ENCODE results near the gene TAGLN2. TPM values are rescaled to one million over a fixed set of nuclear protein-coding genes. Genes with fewer than 3 reads are reported as not detected.

Gene TAGLN2
- total and polyA plus RNA-seq, 9 of the 15 experiments (the other 6 are each of a cell fraction or from before 2014, with no cell fraction given) = 192 to 683 (median 455) TPM

DNA sequence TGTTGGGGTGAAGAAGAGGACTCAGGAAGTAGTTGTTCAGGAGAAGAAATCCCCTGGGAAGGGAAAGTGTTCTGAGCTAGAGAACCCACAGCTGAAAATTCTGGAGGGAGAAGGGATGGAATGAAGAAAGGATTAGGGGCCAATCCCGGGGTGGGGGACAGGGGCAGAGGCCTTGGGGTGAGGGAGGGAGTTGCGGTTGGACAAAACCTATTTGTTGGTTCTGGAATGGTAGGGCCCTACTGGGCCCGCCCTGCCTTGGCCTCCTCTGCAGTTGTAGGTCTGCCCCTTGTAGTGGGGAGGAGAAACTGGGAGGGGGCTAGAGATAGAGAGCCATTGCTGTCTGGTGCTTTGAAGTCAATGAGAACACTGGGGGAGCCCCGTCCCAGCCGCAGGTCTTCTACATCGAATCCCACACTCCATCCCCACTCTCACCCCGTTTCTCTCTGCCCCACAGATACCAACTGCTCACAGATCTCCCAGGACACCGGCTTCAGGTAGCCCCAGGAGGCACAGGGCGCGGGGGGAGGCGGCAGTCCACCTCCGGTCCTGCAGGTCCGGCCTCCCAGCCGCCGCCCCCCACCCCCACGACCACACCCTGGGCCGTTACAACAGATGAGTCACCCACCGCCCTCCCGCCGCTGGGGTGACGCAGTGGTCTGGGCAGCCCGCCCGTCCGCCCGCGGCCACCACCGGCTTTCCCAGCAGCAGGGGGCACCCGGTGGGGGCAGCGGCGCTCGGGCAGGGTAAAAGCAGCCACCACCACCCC, 1.1 kb downstream of the TAGLN2 start (continued):
- TF ChIP-seq, protein P1, sequence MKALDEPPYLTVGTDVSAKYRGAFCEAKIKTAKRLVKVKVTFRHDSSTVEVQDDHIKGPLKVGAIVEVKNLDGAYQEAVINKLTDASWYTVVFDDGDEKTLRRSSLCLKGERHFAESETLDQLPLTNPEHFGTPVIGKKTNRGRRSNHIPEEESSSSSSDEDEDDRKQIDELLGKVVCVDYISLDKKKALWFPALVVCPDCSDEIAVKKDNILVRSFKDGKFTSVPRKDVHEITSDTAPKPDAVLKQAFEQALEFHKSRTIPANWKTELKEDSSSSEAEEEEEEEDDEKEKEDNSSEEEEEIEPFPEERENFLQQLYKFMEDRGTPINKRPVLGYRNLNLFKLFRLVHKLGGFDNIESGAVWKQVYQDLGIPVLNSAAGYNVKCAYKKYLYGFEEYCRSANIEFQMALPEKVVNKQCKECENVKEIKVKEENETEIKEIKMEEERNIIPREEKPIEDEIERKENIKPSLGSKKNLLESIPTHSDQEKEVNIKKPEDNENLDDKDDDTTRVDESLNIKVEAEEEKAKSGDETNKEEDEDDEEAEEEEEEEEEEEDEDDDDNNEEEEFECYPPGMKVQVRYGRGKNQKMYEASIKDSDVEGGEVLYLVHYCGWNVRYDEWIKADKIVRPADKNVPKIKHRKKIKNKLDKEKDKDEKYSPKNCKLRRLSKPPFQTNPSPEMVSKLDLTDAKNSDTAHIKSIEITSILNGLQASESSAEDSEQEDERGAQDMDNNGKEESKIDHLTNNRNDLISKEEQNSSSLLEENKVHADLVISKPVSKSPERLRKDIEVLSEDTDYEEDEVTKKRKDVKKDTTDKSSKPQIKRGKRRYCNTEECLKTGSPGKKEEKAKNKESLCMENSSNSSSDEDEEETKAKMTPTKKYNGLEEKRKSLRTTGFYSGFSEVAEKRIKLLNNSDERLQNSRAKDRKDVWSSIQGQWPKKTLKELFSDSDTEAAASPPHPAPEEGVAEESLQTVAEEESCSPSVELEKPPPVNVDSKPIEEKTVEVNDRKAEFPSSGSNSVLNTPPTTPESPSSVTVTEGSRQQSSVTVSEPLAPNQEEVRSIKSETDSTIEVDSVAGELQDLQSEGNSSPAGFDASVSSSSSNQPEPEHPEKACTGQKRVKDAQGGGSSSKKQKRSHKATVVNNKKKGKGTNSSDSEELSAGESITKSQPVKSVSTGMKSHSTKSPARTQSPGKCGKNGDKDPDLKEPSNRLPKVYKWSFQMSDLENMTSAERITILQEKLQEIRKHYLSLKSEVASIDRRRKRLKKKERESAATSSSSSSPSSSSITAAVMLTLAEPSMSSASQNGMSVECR (CRISPR knock-in tag; IDR thresholded peaks at IDR 0.05) = no peak
- TF ChIP-seq RFX1 (IDR thresholded peaks at IDR 0.05) (no peak), RBFOX2 (IDR thresholded peaks at IDR 0.05; ENCODE audit: low read depth, low read length) (no peak), TBL1XR1 (IDR thresholded peaks at IDR 0.05; ENCODE audit: low read length in 2 of 2) (peak; percentile 64 to 69; a peak in 2 of 4 replicates), GATAD2B (IDR thresholded peaks at IDR 0.05; ENCODE audit: borderline replicate concordance) (peak; percentile 57; the same call in 1 of the 2 replicates), PRMT5 (CRISPR knock-in tag; IDR thresholded peaks at IDR 0.05) (peak; percentile 17; the same call in 1 of the 2 replicates), CCNT2 (IDR thresholded peaks at IDR 0.05; ENCODE audit: borderline replicate concordance, extremely low read depth, insufficient read length, low read depth, low read length) (peak; percentile 98), ZNF23 (CRISPR knock-in tag; IDR thresholded peaks at IDR 0.05) (no peak), NR2C2 (CRISPR knock-in tag; IDR thresholded peaks at IDR 0.05) (no peak), NR2C2 (tag; IDR thresholded peaks at IDR 0.05) (peak; percentile 61), ZNF224 (CRISPR knock-in tag; IDR thresholded peaks at IDR 0.05) (no peak), HOXB6 (CRISPR knock-in tag; IDR thresholded peaks at IDR 0.05; ENCODE audit: borderline replicate concordance) (no peak), ERF (CRISPR knock-in tag; IDR thresholded peaks at IDR 0.05) (no peak), YBX1 (IDR thresholded peaks at IDR 0.05) (no peak), JUN (IDR thresholded peaks at IDR 0.05; ENCODE audit: borderline replicate concordance, low read depth, low read length) (peak; percentile 95), JUN (CRISPR knock-in tag; IDR thresholded peaks at IDR 0.05; ENCODE audit: borderline replicate concordance) (peak; percentile 56; the same call in 1 of the 2 replicates), TEAD2 (tag; IDR thresholded peaks at IDR 0.05) (no peak), TOE1 (IDR thresholded peaks at IDR 0.05; ENCODE audit: borderline replicate concordance) (peak; percentile 15; the same call in 1 of the 2 replicates), TOE1 (CRISPR knock-in tag; IDR thresholded peaks at IDR 0.05; ENCODE audit: borderline replicate concordance, low read depth) (0 out of 2 replicates have a peak, but pooled peaks have one; percentile 69), HLTF (IDR thresholded peaks at IDR 0.05) (no peak), MYBL2 (IDR thresholded peaks at IDR 0.05; ENCODE audit: low read depth) (peak; percentile 80), MYBL2 (CRISPR knock-in tag; IDR thresholded peaks at IDR 0.05; ENCODE audit: borderline replicate concordance) (no peak)
- TF ChIP-seq, protein P2, sequence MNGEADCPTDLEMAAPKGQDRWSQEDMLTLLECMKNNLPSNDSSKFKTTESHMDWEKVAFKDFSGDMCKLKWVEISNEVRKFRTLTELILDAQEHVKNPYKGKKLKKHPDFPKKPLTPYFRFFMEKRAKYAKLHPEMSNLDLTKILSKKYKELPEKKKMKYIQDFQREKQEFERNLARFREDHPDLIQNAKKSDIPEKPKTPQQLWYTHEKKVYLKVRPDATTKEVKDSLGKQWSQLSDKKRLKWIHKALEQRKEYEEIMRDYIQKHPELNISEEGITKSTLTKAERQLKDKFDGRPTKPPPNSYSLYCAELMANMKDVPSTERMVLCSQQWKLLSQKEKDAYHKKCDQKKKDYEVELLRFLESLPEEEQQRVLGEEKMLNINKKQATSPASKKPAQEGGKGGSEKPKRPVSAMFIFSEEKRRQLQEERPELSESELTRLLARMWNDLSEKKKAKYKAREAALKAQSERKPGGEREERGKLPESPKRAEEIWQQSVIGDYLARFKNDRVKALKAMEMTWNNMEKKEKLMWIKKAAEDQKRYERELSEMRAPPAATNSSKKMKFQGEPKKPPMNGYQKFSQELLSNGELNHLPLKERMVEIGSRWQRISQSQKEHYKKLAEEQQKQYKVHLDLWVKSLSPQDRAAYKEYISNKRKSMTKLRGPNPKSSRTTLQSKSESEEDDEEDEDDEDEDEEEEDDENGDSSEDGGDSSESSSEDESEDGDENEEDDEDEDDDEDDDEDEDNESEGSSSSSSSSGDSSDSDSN (IDR thresholded peaks at IDR 0.05; ENCODE audit: borderline replicate concordance in 1 of 2, low read depth in 2 of 2, low read length in 2 of 2) = 0 out of 4 replicates have a peak, but pooled peaks of 1 of the 2 experiments have one; percentile 62
